GM12878 (cell line): ENCODE data around the gene RYR2. TPM values are rescaled to one million over a fixed set of nuclear protein-coding genes. Genes with fewer than 3 reads are reported as not detected.

ENCODE experiments used
- ATAC-seq: fragments of 200-7000 bp; cut with Tn5 transposase; 3 replicates; pipeline ENCODE4 v1.9.1; 2020; ENCODE audit warnings: mild to moderate bottlenecking, moderate library complexity
- BruUV-seq: library from RNA; stranded (reverse); fragments of 400-500 nt; replicated peaks from 2 replicates; lab custom pipeline; 2021; lab: Mats Ljungman, UMichigan
- CTCF ChIA-PET: fragments of 300-600 bp; sonication (Branson Sonifier 250); formaldehyde crosslinking; extraction: SDS; loops from one replicate; lab custom pipeline; 2021; ENCODE audit warnings: inconsistent platforms; lab: Yijun Ruan, JAX
- POLR2A ChIA-PET: fragments of 350-600 bp; formaldehyde crosslinking; extraction: SDS; loops from one replicate; lab custom pipeline; 2021; ENCODE audit warnings: inconsistent platforms; lab: Charles Lee
- RAD21 ChIA-PET: fragments of 300-600 bp; sonication (Branson Sonifier 250); formaldehyde crosslinking; loops from one replicate; lab custom pipeline; 2023; ENCODE audit warnings: antibody characterized with exemption; ENCODE audit not compliant: unreplicated experiment; lab: Charles Lee
- SMC1A ChIA-PET: fragments of 300-600 bp; sonication (Branson Sonifier 250); formaldehyde crosslinking; loops from one replicate; lab custom pipeline; 2023; ENCODE audit not compliant: unreplicated experiment, uncharacterized antibody; lab: Charles Lee
- DNase-seq: peaks from one replicate; pipeline ENCODE4 v3.0.0-alpha.2; 2011; ENCODE audit warnings: low read depth, low spot score
- FAIRE-seq: peaks from 3 replicates; lab custom pipeline; 2011; peaks lifted over from hg19 to GRCh38; lab: Jason Lieb, UNC
- H2AFZ ChIP-seq: 2 replicates; pipeline ENCODE4 v1.6.0; 2011; ENCODE audit warnings: low read depth, low read length, control low read depth; ENCODE audit not compliant: control insufficient read depth
- H3K27ac ChIP-seq: 2 replicates; pipeline ENCODE4 v1.5.1; 2011; ENCODE audit warnings: control low read depth; ENCODE audit not compliant: control insufficient read depth, insufficient read depth
- H3K27me3 ChIP-seq, 2 experiments: replicated peaks in 1 of 2; 2 replicates each; pipeline versions ENCODE4 v1.6.0 to v1.6.1; 2011; ENCODE audit warnings: low read length in 1 of 2; ENCODE audit not compliant: control insufficient read depth in 2 of 2, insufficient read depth in 2 of 2
- H3K36me3 ChIP-seq, 2 experiments: 2 replicates each; pipeline ENCODE4 v1.5.1; 2011; ENCODE audit warnings: low read length in 1 of 2; ENCODE audit not compliant: control insufficient read depth in 2 of 2, insufficient read depth in 2 of 2
- H3K4me1 ChIP-seq: 2 replicates; pipeline ENCODE4 v1.6.1; 2011; ENCODE audit warnings: mild to moderate bottlenecking, low read length, moderate library complexity, mixed read lengths; ENCODE audit not compliant: control insufficient read depth, insufficient read depth
- H3K4me2 ChIP-seq: 2 replicates; pipeline ENCODE4 v1.6.0; 2011; ENCODE audit warnings: control low read depth; ENCODE audit not compliant: control insufficient read depth, insufficient read depth
- H3K4me3 ChIP-seq: fragments of 200-600 bp; sonication (generic); 2 replicates; pipeline ENCODE4 v1.5.1; 2016
- H3K79me2 ChIP-seq: 2 replicates; pipeline ENCODE4 v1.6.0; 2011; ENCODE audit warnings: low read length; ENCODE audit not compliant: control insufficient read depth, insufficient read depth
- H3K9ac ChIP-seq: 2 replicates; pipeline ENCODE4 v1.8.0; 2011; ENCODE audit warnings: low read length, control low read depth, mixed read lengths; ENCODE audit not compliant: control insufficient read depth, insufficient read depth
- H3K9me3 ChIP-seq: replicated peaks from 3 replicates; pipeline ENCODE4 v1.5.1; 2011; ENCODE audit warnings: mild to moderate bottlenecking, low read length; ENCODE audit not compliant: control insufficient read depth, insufficient read depth
- H4K20me1 ChIP-seq: 2 replicates; pipeline ENCODE4 v1.6.0; 2011; ENCODE audit not compliant: control insufficient read depth, insufficient read depth
- ASH2L ChIP-seq: fragments of 300-600, 200-600 bp; sonication (generic); IDR thresholded peaks from 2 replicates; pipeline ENCODE4 v1.6.1; 2017; ENCODE audit warnings: low read depth, mild to moderate bottlenecking, borderline replicate concordance
- E4F1 ChIP-seq: fragments of 450-650 bp; IDR thresholded peaks from 2 replicates; pipeline ENCODE4 v1.6.1; 2018; ENCODE audit warnings: borderline replicate concordance, mild to moderate bottlenecking; ENCODE audit not compliant: partially characterized antibody
- IKZF1 ChIP-seq: fragments of 450-650 bp; conservative IDR thresholded peaks from 2 replicates; pipeline ENCODE4 v1.6.1; 2017; ENCODE audit warnings: antibody characterized with exemption, mild to moderate bottlenecking
- JUND ChIP-seq: IDR thresholded peaks from 2 replicates; pipeline ENCODE4 v1.6.1; 2012; ENCODE audit warnings: low read depth, mild to moderate bottlenecking, low read length, improper control_type of control experiment, moderate library complexity
- POU2F2 ChIP-seq: IDR thresholded peaks from 3 replicates; pipeline ENCODE4 v1.6.1; 2011; ENCODE audit warnings: low read depth, mild to moderate bottlenecking, low read length, borderline replicate concordance
- PRDM15 ChIP-seq: fragments of 450-650 bp; formaldehyde crosslinking; IDR thresholded peaks from 2 replicates; pipeline ENCODE4 v1.4.0; 2020; ENCODE audit warnings: mild to moderate bottlenecking, moderate library complexity
- SREBF1 ChIP-seq: IDR thresholded peaks from 2 replicates; pipeline ENCODE4 v1.6.1; 2012; ENCODE audit warnings: mild to moderate bottlenecking, low read length
- USF1 ChIP-seq: IDR thresholded peaks from 2 replicates; pipeline ENCODE4 v1.6.1; 2011; ENCODE audit warnings: borderline replicate concordance, low read depth, mild to moderate bottlenecking, moderate library complexity, mixed read lengths, low read length; ENCODE audit not compliant: insufficient read depth; ENCODE audit errors: extremely low read length
- ZNF592 ChIP-seq: fragments of 450-650 bp; IDR thresholded peaks from 2 replicates; pipeline ENCODE4 v1.6.1; 2017; ENCODE audit warnings: mild to moderate bottlenecking, moderate library complexity
- WGBS: methylation state at CpG from one replicate; pipeline ENCODE4 v1.1.6; 2016; ENCODE audit warnings: low lambda C conversion rate; ENCODE audit not compliant: insufficient replicate concordance, insufficient coverage; ENCODE audit errors: missing lambda C conversion rate; 5-methylcytosine and 5-hydroxymethylcytosine counted together
- in situ Hi-C: fragments of 300-500 bp; cut with MboI; formaldehyde crosslinking; loops from 9 replicates; pipeline ENCODE4 v1.14.3; 2018; ENCODE audit warnings: mixed read lengths
- intact Hi-C: fragments of 100-400 bp; cut with micrococcal nuclease; formaldehyde crosslinking; loops from one replicate; pipeline ENCODE4 v1.14.2; 2022; ENCODE audit not compliant: unreplicated experiment
- polyA plus RNA-seq, 11 experiments: library from polyadenylated mRNA; depleted of rRNA in 4 of 11; unstranded in 6 of 11; stranded (reverse) in 5 of 11; fragments of >200 nt; fragmentation: Nextera tagmentation in 4 of 11; fragmentation: Illumina TruSeq in 1 of 11; extraction: Ambion mirVana in 4 of 11; extraction: Trizol in 1 of 11; gene quantifications; 1 replicate in 1 of 11; 2 replicates in 10 of 11; pipeline versions ENCODE4 v1.2.1 to v1.2.3, GENCODE V29; 2011 to 2016; ENCODE audit warnings: inconsistent platforms in 2 of 11, missing spikeins in 2 of 11, low read depth in 1 of 11
- total RNA-seq, 4 experiments: library from RNA; depleted of rRNA in 3 of 4; stranded (reverse); fragments of >200 nt in 3 of 4; fragmentation: Illumina TruSeq in 1 of 4; extraction: Trizol in 1 of 4; gene quantifications; 2 replicates each; pipeline versions ENCODE4 v1.2.1 to v1.2.3, GENCODE V29; 2013 to 2021

Gene RYR2
- total and polyA plus RNA-seq, 10 of the 15 experiments (the other 5 are each of a cell fraction or from before 2014, with no cell fraction given) = 0.01 to 0.04 TPM; not detected in 8

- POLR2A ChIA-PET = no interaction called here
- ATAC-seq = no peak
- no peak for FAIRE-seq
- H4K20me1 ChIP-seq = no peaks in the 10 kb centered on the region
- BruUV-seq = no TSS peak
- no peak for DNase-seq
- in situ Hi-C loops (no loop called here), intact Hi-C loops (loop anchor here (10.0 kb wide), 1 partner anchor 63 kb away; no protein-coding TSS in a partner anchor)
- H3K79me2 ChIP-seq = no peaks in the 10 kb centered on the region
- no peaks in the 10 kb centered on the region for H3K9me3 ChIP-seq
- WGBS = 38% methylated on average over 7 of the region's 7 CpGs
- CTCF ChIA-PET = interaction anchor here (1.1 kb wide), 1 partner anchor 15 kb away, joined by 8 read pairs; no protein-coding TSS in a partner anchor
- H3K36me3 ChIP-seq = no peaks in the 10 kb centered on the region
- RAD21 ChIA-PET = no interaction called here
- H3K4me1 ChIP-seq = no peaks in the 10 kb centered on the region
- H2AFZ ChIP-seq = no peak overlapping the region
- no peak overlapping the region for H3K27ac ChIP-seq
- no peak overlapping the region for H3K4me2 ChIP-seq
- SMC1A ChIA-PET = no interaction called here
- no peak overlapping the region for H3K9ac ChIP-seq
- H3K4me3 ChIP-seq = no peak overlapping the region
- no peaks in the 10 kb centered on the region for H3K27me3 ChIP-seq
- TF ChIP-seq USF1 (no peak), ASH2L (no peak), ZNF592 (no peak), POU2F2 (no peak), PRDM15 (CRISPR knock-in tag) (no peak), E4F1 (no peak), IKZF1 (no peak), SREBF1 (no peak), JUND (no peak)
Measured at GRCh38 chr1:237792149-237792548, 750.2 kb downstream of the RYR2 start.
